Mesenteric fat pad (tissue), 1 donor: ENCODE data around the gene ADAMTSL2. TPM values are rescaled to one million over a fixed set of nuclear protein-coding genes. Genes with fewer than 3 reads are reported as not detected.

Experiments used
- DNase-seq: peaks from one replicate; pipeline ENCODE4 v3.0.0-alpha.2; 2020; ENCODE audit warnings: low spot score
- total RNA-seq: library from RNA; stranded (reverse); fragmentation: NEBNext Ultra II Directional; extraction: Animal tissue kit (Norgen Biotek cat#: 25700); gene quantifications from one replicate; pipeline ENCODE4 v1.2.1, GENCODE V29; 2021
- donor health status: DM: yes; HTN: yes; CAD: no.

Gene ADAMTSL2
- total RNA-seq, 1 donor from 2014 or later, result 2.5 TPM

DNA sequence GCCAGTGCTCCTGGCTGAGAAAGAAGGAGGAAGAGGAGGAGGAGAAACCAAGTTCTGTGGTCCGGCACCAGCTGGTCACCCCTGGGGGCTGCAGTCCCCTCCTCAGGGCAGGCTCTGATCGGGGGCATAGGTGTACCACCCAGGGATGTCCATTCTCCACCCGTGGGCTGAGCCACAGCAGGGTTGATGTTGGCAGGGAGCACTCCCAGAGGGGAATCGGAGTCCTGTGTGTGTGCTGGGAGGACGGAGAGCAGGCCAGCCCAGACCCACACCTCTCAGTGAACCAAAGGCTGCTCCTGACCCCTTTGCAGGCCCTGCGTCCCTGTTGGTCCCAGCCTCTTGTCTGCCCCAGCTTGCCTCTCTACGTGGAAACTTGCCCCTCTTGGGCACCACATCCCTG, 4.6 kb upstream of the ADAMTSL2 start:
- DNase-seq, result no peak

DNA sequence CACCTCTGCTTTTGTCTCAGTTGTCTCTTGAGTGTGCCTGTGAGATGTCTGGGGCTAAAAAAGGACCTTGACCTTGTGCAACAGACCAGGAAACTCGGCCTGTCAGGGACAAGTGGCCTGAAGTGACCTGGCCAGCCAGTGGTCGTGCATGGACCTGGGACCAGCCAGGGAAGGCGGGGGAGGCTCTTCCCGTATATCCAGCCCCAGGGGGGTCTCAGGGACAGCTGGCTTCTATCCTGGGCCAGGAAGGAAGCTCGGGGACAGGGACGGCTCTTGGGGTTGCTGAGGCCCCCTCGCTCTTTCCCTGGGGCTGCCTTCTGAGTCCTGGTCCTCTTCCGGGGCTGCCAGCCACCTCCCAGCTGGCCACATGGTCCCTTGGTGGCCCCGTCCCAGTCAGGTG, 3.2 kb upstream of the ADAMTSL2 start:
- no peak for DNase-seq

DNA sequence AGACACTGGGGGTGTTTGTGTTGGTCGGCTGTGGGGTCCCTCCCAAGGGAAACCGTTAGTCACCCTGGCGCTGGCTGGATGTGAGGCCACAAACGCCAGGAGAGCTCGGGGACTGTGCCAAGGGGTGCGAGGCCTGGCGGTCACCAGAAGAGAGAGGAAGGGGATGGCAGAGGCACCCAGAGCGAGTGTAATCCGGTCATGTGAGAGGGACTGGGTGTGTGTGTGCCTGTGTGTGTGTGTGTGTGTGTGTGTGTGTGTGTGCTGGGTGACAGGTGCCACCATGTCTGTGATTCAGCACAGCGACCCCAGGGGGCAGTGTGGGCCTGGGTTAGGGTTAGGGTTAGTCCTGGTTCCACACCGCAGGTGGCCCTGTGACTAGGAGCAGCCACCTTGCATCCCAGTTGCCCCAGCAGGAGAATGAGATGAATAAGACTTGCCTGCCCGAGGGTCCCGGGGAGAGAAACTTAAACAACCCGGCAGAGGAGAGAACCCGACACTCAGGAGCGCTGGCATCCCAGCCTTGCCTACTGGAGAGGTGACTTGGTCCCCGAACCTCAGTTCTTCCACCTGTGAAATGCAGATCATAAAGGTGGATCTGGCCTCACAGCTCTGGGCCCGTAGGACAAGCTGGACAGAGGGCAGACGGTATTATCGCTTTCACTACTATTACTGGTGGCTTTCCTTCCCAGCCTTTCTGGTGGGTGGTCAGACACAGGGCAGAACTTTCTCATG, 1.4 kb upstream of the ADAMTSL2 start:
- no peak for DNase-seq

DNA sequence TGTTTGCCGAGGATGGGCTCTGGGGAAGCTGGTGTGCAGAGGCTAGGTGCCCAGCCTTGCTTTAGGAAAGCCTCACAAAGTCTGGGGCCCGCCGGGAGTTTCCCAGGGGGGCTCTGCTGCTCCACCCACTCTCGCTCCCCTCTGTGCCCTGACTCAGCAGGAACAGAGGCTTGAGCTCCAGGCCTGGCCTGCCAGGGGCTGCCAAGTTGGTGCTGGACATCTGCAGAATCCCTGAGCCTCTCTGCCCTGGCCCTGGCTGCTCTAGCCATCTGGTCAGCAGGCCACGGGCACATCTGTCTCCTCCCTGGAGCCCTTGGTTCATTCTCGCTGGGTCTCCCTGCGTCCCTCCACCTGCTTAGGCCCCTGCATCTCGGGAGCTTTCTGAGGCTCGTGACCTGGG, 647 bp upstream of the ADAMTSL2 start:
- no peak for DNase-seq

DNA sequence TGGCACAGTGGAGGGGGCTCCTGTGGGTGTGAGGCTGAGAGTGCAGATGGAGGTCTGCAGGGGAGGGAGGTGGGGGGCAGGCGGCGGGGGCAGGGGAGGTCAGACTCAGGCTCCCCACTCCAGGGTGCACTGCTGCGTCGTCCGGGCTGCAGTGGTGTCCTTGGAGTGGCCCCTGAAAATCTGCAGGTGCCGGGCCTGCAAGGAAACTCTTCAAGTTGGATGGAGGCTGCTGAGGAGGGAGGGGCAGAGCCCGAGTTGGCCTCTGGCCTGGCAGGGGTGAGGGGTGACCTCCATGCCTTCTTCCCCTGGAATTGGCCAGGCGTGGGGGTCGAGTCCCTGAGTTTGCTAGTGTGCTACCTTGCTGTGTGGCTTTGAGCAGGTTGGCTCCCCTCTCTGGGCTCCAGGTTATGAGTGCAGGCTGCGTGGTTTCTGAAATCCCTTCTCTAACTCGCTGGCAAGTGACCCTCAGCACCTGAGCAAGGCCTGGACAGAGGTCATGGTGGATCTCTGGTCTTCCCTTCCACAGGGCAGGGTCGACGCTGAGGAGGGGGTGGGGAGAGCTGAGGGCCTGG, 888 bp downstream of the ADAMTSL2 start:
- DNase-seq, result no peak

DNA sequence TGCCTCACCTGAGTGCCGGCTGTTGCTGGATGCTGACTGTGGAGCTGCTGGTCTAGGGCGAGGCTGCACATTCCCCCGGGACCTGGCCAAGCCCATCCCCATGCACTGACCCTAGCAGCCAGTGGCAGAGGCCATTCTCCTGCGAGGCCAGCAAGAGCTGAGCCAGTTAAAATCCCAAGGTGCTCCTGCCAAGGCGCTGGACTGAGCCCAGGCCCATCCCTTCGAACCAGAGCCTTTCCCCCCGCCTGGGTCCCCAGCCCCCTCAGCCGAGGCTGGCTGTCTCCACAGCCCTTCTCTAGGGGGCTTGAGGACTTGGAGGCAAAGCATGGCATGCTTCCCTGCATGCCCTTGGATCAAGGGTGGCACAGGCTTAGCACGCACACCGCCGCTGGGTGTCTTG, 1.6 kb downstream of the ADAMTSL2 start:
- DNase-seq, result no peak

DNA sequence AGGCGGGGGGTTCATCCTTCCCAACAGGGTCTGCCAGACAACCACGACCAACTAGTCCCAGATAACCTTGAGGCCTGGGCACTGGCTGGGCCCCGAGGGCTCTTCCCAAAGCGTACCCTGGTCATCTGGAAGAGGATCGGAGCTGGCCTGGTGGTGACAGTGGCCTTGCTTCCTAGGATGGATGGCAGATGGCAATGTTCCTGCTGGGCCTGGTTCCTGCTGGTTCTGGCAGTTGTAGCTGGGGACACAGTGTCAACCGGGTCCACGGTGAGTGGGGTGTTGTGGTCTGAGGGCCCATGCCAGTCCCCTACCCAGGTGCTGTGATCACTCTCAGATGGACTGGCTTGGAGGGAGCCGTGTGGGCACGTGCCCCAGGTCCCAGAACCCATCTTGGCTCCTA, 2.0 kb downstream of the ADAMTSL2 start:
- no peak for DNase-seq

DNA sequence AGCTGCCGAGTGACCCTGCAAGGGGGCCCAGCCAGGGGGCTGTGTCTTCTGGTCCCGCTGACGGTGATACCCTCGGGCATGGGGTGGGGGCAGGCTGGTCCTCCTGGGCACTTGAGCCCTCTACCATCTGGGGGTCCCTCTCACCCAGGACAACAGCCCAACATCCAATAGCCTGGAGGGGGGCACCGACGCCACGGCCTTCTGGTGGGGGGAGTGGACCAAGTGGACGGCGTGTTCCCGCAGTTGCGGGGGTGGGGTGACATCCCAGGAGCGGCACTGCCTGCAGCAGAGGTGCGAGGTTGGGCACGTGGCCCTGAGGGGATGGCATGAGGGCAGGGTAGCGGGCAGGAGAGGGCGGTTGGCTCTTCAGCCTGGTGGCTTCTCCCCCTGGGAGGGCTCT, 2.8 kb downstream of the ADAMTSL2 start:
- no peak for DNase-seq

DNA sequence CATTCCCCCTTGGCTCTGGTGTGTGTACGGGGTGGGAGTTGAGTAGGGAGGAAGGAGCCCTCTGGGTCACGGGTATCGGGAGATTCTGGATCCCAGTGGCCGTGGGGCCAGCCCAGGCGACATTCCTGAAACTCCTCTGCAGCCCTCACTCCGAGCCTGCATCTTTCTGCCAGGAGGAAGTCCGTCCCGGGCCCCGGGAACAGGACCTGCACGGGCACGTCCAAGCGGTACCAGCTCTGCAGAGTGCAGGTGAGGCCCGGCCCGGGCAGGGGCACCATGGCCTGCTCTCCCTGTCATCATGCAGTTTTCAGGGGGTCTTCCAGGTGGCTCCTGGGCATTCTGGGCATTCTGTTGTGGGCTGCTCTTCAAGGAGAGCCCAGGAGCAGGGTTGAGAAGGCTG, 3.7 kb downstream of the ADAMTSL2 start:
- DNase-seq, result no peak

DNA sequence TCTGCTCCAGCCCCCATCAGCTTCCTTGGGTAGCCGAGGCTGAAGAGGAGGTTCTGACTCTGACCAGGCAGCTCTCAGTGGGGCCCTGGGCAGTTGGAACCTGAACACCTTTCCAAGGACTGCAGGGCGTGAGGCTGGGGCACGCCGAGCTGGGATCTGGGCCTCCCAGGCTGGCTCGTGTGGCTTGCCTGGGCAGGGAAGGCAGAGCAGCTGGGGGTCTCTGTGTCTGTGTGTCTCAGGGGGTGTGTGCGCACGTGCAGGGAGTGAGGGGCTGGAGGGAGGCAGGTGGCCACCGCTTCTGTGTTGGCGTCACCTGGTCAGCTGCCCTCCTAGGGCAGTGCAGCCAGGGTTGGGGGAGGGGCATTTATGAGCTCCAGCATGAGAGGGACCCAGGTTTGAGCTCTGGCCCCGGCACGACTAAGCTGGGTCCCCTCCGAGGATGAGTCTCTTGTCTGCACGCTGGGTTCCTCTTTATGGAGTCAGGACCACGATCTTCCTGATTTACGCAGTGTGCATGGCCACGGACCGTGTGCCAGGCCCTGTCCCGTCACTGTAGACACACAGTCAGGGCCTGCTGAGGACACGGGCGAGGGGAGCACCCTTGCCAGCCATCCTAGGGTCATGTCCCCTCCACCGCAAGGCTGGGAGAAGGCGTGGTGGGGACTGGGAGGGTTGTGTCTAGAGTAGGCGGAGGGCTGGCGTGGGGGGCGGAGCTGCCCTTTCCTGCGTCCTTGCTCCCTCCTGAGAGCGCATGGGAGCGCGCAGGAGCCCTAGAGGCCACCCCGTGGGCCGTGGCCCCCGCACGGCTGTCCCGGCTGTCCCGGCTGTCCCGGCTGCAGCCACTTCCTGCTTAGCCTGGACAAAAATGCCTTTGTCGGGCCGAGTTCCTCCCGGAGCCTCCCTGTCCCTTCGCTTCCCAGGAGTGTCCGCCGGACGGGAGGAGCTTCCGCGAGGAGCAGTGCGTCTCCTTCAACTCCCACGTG, 4.6 kb downstream of the ADAMTSL2 start:
- no peak for DNase-seq

DNA sequence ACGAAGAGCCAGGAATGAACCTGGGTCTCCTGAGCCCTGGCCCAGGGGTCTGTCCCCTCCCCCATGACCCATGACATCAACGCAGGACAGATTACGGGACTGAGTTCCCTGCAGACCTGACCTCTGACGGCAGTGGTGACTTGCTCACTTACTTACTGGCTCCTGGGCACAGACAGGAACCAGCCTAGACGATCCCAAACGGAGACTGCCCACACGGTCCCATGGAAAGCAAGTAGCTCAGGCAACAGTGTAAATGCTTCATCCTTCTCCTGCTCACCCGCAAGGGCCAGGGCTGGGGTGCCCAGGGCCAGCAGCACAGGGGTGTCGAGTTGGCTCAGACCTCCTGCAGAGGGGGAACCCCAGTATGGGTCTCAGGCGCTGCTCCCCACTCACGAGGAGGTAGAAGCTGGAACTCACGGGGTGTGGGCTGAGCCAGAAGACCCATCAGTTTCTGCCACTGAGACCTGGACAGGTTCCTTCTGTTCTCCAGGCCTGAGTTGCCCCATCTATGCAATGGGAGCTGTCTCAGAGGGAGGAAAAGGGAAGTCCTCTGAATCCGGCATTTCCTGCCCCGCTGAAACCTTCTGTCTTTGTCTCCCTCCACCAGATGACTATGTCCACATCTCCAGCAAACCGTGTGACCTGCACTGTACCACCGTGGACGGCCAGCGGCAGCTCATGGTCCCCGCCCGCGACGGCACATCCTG, 5.6 kb downstream of the ADAMTSL2 start:
- no peak for DNase-seq

DNA sequence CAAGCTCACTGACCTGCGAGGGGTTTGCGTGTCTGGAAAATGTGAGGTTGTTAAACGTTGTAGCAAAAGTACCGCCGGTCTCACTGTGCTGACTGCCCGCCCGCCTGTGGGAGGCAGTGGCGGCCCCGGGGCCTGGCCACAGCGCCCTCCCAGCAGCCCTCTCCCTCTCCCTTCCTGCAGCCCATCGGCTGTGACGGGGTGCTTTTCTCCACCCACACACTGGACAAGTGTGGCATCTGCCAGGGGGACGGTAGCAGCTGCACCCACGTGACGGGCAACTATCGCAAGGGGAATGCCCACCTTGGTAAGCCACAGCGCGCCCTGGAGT, 6.2 kb downstream of the ADAMTSL2 start:
- DNase-seq, result no peak

DNA sequence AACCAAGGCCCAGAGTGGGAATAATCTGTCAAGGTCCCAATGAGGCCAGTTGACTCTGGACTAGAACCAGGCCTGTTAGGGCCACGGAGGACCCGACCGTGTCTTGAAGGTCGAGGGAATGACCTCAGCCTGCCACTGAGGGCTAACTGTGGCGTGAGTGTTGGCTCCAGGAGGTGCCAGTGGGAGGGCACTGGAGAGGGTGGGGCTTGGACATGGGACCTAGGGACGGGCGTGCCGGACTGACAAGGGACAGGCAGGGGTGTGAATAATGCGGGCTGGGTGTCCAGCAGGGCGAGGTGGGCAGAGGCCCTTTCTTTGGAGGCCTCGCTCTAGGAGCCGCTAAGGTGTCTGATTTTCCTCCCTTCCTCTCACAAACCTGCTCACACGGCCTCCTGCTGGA, 7.5 kb downstream of the ADAMTSL2 start:
- no peak for DNase-seq

DNA sequence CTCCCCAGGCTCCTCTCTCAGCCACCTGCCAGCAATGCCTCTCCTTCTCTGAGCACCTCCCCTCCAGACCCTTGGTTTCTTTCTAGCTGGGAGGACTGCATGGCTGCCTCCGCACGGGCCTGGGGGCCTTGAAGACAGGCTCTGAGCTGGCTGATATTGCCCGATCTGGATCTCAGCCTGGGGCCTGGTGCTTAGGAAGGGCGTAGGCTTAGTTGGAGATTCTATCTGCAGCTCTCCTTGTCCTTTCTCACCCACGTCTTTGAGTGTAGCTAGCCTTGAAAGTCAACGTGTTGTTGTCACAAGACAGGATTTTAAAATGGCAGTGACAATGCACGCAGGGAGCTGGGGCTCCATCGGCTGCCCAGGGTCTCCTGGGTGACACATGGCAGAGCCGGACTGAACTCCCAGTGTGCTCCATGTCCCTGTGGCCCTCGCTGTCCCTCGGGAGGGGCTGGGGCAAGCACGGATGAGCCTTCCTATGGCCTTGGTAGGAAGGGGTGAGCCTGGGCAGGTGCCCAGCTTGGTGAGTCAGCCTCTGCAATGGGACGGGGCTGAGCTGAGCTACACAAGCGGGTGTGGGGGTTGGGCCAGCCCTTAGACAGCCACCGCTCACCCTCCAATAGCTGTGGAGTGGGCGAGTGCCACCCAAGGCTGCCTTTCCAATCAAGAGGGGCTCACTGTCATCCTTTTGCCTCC, 9.4 kb downstream of the ADAMTSL2 start:
- no peak for DNase-seq

DNA sequence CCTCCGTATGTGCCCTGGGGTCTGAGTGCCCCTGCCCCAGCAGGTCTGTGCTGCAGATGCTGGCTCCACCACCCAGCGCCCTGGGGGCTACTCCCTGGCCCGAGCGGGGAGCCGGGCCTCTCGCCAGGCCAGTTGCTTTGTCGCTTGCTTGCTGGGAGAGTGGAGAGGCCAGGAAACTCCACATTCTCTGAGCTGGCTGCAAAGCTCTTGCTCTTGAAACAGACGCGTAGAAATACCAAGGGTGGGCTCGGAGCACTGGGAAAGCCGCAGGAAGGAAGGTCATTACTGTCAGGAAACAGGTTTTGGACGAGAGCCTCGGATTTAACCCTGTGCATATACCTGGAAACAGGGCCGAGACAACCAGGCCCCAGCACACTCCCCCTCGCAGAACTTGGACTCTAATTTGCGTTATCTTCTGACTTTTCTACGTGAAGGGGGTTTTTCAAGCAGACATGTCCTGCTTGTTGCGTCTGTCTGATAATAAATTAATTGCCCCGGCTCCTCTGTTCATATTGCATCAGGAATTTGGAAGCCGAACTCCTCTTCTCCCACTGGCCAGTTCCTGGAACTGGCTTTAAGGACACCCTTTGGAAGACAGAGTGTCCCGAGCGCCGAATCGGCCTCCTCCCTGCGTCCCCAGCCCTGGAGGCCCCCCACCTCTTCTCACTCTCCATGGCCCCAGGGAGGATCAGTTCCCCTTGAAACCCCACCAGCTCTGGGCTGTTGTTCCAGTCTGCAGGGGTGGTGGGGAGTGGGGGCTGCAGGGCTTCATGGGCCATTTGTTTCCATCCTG, 11.2 kb downstream of the ADAMTSL2 start:
- DNase-seq, result no peak

DNA sequence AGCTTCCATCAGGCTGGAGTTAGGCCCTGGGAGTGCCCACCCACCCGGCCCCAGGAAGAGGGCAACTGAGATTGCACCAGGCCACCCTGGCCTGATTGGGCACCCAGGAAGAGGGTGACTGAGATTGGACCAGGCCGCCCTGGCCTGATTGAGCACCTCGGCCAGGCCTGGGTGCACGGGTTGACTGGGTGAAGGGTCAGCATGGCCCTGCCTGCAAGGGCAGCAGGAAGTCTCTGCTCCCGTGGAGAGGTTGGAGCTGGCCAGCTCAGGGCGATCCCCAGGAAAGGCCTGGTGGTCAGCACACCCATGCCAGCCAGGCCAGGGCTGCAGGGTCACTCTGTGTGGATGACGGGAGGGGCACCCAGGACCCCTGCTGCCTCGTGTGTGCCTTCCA, 11.8 kb downstream of the ADAMTSL2 start:
- no peak for DNase-seq

DNA sequence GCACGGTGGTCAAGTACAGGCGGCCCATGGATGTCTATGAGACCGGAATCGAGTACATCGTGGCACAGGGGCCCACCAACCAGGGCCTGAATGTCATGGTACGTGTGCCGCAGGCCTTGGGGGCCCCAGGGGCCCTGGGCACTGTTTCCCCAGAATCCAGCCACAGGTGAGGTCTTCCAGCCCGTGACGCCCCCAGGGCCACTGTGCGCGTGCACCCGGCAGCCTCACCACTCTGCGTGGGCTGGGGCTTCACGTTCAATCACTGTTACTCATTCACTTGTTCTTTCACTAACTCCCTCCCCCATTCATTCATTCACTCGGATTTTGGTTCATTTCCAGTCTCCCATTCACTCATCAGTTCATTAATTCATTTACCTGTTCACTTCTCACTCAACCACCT, 12.6 kb downstream of the ADAMTSL2 start:
- no peak for DNase-seq

DNA sequence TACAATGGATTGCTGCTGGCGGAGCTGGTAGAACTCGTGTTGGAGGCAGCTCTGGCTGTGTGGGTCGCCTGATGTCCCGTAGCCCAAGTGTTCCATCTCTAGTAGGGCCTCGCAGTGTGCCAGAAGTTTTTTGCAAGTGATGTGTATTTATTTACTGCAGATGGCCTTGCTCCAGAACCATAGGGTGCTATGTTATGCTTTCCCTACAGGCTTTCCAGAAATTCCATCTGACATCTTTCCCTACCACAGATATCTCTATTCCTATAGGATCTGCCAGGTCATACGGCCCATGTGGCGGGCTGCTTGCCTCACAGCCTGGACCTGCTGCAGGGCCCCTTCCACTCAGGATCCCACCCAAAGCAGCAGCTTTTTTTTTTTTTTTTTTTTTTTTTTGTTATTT, 16.9 kb downstream of the ADAMTSL2 start:
- DNase-seq, result no peak

DNA sequence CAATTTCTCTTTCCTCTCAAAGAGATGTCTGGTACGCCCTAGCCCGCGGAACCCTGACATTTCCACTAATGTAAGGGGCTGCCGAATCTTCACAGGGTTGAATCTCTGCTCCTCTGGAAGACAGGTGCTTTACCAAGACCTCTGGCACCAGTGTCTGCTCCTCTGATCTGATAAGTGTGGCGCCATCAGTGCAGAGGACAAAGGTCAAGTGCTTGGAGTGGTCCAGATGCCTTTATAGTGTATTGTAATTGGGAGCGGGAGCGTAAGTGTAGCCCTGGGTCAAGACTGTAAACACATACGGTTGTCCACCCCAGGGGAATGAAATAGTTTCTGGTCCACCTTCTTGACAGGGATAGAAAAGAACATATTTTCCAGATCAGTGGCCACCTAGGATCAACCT, 17.7 kb downstream of the ADAMTSL2 start:
- no peak for DNase-seq

DNA sequence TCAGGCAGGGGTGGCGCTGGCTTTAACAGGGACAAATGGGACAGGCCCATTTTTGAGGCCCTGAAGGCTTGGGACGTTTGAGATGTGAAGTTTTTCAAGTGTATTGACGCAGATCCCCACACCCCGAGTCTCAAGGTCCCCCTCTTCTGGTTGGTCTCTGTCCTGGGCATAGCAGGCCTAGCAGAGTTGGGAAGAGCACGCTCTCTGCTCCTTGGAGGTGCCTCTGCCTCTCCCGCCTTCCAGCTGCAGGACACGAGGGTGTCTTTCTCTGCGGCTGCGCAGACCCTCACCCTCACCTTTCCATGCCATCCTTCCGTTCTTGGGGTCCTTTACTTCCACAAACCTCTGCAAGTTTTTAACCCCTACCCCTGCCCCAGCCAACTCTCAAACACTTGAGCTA, 18.6 kb downstream of the ADAMTSL2 start:
- DNase-seq, result no peak
